HG03378 (cell line): ENCODE measurements around the gene CROCC2.

Experiments used
- ATAC-seq: cut with Tn5 transposase; IDR thresholded peaks from one replicate; pipeline ENCODE4 v1.9.1; 2021; ENCODE audit warnings: mild to moderate bottlenecking, moderate library complexity; ENCODE audit not compliant: unreplicated experiment

The CROCC2 gene

DNA sequence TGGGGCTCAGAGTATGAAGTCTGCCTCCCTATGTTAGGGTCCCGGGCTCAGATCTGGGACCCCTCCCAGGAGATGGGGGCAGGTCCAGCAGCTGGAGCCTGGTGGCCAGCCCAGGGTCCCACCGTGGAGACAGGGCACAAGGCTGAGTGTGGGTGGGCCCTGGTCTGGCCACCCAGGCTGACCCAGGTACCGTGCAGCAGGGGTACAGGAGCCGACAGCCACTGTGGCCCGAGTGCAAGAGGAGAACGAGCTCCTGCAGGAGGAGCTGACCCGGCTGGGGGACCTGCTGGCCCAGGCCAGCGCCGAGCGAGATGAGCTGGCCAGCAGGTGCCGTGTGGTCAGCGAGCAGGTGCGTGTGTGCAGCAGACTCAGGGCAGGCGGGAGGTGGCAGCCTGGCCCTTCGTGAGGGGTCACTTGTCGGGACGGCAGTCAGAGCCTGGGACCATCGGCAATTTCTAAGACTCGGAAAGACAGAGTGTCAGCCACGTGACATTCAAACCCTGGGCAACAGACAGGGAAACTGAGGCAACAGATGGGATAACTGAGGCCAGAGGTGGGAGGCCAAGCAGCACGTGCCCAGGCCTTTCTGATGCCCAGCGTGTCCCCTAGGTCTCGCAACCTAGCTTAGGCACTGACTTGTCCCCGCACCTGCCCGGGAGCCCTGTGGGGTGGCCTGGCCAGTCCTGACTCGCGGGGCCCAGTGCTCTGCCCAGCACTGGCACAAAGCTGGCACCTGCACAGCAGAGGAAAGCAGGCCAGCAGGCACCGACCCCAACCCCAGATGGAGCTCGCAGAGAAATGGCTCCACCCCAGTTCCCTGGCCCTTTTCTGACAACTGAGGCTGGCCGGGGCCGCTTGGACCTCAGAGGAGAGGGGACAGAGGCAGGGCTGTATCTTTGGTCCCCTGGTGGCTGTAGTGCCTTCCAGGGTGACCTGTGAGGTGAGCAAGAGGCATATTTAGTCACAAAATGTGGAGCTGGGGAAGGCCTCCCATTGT is 13.9 kb downstream of the CROCC2 start:
- no peak for ATAC-seq

DNA sequence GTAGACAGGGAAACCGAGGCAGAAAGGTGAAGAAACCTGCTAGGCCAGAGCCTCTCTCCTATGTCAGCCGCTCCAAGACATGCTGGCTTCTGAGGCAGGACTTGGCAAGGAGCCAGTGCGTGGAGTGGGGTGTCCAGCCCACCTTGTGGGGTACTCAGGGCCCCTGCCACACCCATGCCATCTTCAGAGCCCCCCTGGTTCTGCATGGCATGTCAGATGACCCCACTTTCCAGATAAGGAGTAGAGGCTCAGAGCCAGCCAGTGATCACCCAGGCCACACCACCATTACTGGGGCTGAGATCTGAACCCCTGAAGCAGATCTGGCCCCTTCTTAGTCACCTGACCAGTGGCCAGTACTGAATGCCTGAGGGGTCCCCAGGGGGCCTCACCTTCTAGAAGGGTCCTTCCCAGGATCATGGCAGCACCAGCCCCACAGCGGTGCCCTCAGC is 14.7 kb downstream of the CROCC2 start:
- ATAC-seq = no peak

- ATAC-seq = no peak
Observed at GRCh38 chr2:240921311-240921994, 15.3 kb downstream of the CROCC2 start.

DNA sequence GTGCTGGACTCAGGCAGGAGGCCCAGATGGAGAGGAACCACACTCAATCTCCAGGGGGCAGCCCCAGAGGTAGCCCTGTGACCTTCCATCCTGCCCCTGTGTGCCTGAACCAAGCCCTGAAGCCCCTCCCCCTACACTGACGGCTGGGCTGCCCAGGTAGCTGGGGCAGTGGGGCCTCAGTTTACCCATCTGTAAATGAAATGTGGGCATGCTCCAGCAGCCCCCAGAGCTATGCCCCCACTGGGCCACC is 15.8 kb downstream of the CROCC2 start:
- ATAC-seq = no peak

DNA sequence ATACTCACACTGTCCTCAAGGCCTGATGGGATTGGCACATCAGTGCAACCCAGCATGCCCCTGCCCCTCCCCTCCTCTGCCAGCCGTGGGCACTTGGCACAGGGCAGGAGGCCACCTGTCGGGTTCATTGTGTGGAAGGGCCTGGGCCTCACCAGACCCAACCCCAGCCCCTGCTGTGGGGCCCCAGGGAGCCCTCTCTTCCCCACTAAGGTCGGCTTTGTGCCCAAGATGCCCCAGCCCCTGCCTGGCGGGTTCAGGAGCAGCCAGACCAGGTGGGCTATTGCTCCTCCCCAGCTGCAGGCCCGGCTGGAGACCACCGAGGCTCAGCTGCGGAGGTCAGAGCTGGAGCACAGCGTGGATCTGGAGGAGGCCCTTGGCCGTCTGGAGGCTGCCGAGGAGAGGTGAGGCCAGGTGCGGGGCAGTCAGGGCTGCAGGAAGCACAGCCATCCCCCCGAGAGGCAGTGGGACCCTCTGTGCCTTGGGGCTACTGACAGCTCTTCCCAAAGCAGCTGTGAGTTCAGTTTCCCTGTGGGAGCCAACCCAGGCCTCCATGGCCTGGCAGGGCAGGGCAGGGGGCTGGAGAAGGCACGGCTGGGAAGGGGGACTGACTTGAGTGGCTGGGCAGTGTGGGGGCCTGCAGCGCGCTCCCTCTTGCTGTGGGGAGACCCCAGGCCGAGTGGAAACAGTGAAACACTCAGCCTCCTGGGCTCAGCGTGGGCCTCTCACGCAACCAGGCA is 16.3 kb downstream of the CROCC2 start:
- ATAC-seq = no peak

DNA sequence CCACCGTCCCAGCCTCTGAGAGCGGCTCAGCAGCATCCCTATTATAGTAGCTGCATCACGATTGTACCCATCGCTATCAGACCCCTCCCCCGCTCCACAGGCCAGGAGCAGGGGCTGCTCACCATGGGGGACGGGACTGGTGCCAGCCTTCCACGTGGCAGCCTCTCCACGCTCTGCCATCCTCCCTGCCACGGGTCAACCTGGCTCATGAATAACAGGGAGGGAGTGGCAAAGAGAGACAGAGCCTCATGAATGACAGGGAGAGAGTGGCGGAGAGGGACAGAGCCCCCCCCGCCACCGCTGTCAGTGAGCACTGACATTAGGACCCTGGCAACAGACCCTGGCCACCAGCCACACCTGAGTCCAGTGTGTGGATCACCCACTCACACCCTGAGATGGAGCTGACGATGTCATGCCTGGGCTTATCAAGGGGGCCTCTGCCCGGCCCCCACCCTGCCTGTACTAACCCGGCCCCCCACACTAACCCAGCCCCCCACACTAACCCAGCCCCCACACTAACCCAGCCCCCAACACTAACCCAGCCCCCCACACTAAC is 16.9 kb downstream of the CROCC2 start:
- ATAC-seq = no peak

- ATAC-seq = no peak
Observed at GRCh38 chr2:240925191-240925567, 19.0 kb downstream of the CROCC2 start.

DNA sequence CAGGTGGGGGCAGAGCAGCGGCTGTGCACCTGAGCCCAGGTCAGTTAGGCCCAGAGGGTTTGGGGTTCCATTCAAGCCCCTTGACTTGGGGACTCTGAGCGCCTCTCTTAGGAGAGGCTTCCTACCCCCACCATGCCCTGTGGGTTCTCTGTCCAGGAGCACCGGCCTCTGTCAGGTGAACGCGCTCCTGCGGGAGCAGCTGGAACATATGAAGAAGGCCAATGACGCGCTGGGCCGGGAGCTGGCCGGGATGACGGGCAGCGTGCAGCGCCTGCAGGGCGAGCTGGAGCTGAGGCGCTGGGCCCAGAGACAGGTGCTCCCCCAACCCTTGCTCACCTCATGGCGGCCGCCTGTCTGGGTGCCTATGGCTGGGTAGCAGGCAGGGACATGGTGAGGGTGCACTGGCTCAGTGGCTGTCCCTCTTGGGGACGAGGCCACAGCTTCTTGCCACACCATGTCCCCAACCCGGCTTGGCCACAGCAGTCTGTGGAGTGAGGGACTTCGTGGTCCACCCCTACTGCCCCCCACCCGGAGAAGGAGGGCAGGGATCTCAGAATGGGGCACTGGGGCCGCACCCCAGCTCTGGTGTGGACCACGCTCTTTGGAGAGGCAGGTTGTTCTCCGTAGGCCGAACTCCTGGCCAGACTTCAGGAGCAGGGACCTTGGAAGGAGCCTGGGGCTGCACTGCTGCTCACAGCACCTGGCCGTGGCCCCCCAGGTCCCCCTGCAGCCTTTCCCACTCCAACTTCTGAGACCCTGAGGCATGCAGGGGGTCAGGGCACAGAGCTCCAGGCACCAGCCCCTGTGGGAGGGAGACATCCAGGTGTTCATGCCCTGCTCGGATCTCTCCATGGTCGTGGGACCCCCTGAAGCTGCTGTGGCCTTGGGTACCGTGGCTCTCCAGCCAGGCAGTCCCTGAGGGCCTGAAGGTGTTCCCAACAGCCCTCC is 19.7 kb downstream of the CROCC2 start:
- ATAC-seq = no peak

DNA sequence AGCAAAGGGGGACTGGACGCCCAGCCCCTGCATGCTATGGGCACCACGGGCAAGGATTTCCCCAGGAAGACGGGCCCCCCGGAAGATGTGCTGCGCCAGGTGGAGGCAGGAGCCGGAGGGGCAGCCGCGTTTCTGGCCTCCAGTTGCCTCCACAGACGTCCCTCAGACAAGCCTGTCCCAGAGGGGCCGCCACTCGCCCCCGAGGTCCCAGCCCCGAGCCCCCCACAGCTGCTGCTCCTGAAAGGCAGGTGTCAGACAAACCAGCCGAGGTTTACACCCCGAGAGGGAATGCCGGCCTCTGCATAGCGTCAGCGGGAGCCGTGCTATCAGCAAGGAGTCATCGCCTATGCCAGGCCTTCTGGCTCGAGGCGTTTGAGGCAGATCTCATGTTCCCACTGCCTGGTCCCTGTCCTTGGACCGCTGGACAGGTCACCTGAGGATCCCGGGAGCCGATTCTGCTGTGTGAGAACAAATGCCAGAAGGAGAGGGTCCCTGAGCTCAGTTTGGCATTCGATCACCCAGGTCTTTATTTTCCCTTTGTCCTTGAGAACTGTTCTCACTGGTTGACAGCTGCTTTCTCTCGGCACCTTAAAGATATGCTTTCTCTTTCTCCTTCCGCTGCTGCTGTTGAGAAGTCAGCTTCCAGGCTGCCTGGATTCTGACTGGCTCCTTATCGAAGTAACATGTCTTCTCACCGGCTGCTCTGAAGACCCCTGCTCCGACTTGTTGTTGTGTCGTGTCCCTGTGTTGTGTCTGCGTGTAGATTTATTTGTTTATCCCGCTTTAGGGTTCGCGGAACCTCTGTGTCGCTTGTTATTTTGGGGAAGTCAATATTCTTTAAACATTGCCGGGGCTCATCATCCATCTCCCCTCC is 20.6 kb downstream of the CROCC2 start:
- no peak for ATAC-seq

DNA sequence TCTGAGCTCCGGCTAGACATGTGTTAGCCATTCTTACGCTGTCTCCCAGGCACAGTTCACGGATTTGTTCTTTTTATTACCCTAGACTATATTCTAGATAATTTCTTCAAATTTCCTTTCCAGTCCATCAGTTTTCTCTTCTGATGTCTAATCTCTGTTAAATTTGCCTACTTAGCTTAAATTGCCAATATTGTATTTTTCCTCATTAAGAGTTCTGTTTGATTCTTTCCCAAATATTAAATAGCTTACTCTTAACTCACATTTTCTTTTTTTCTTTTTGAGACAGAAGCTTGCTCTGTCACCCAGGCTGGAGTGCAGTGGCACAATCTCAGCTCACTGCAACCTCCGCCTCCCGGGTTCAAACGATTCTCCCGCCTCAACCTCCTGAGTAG is 21.2 kb downstream of the CROCC2 start:
- no peak for ATAC-seq

DNA sequence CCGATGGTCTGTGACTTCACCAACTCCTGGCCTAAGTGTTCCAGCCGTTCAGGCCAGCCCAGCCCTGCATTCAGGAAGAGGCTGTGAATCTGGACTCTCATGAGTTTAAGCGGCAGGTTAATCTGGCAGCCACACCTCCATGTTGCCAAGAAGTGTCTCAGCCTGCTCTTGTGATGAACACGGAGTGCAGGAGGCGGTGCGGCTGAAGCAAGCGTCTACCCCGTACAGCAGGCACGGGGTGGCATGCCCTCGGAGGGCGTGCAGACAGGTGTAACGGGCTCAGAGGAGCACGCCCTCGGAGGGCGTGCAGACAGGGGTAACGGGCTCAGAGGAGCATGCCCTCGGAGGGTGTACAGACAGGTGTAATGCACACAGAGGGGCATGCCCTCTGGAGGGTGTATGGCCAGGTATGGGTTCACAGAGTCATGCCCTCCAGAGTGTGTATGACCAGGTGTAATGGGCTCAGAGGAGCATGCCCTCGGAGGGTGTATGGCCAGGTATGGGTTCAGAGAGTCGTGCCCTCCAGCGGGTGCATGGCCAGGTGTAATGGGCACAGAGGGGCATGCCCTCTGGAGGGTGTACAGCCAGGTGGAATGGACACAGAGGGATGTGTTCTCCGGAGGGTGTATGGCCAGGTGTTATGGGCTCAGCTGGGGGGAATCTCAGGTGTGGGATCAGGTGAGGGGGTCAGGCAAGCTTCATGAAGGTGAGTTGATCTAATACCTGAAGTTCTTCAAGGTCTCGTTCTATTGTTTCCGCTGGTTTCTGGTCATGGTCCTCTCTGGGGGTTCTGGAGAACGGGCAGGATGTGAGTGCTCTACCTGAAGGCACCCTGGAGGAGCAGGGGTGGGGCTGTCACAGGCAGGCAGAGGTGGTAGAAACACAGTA is 22.6 kb downstream of the CROCC2 start:
- no peak for ATAC-seq

- ATAC-seq = no peak
Observed at GRCh38 chr2:240929364-240930095, 23.4 kb downstream of the CROCC2 start.

DNA sequence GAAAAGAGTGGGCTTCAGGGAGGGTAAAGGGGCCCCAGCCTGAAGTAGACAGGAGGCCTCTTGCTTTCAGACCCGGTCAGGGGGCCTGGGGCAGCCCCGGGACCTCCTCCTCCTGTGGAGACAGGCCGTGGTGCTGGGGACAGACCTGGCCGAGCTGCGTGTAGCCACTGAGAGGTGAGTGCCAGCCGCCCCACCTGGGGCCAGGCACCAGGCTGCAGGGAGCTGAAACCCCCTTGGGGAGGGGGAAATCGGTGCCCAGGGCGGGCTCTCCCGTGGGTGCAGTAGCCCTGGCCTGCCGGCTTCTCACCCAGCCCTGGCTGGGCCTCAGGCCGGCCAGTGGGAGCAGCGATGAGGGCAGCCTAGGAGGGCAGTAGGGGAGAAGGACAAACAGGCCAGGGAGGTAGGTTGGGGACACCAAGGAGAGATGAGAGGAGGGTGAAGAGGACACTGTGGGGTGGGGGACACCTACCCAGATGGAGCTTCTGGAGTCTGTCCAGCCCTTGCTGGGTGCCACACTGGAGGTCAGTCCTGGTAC is 24.0 kb downstream of the CROCC2 start:
- no peak for ATAC-seq

DNA sequence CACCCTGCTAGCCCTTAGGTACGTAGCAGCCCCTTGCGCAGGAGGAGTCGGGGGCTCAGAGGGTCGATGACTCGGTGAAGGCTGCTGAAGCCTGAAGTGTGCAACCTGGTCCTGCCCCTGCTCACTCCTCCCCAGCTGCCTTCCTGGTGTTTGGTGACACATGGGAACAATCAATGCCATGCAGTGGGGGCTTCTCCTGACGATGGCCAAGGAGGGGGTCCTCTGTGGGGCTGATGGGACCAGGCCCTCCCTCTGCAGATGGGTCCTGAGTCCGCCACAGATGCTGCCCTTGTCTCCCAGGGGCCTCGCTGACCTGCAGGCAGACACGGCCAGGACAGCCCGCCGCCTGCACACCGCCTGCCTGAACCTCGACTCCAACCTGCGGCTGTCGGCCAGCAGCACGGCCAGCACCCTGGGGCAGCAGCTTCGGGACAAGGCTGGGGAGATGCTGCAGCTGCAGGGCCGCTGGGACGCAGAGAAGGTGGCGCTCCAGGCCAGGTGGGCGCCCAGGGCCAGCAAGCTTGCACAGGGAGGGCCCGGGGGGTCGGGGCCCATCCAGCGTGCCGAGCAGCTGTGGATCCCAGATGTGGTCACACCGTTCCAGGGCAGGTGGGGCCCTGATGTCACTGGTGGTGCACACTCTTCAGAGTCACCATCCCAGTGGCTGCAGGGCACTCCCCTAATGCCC is 24.6 kb downstream of the CROCC2 start:
- no peak for ATAC-seq

- no peak for ATAC-seq
Observed at GRCh38 chr2:240931319-240931949, 25.3 kb downstream of the CROCC2 start.

DNA sequence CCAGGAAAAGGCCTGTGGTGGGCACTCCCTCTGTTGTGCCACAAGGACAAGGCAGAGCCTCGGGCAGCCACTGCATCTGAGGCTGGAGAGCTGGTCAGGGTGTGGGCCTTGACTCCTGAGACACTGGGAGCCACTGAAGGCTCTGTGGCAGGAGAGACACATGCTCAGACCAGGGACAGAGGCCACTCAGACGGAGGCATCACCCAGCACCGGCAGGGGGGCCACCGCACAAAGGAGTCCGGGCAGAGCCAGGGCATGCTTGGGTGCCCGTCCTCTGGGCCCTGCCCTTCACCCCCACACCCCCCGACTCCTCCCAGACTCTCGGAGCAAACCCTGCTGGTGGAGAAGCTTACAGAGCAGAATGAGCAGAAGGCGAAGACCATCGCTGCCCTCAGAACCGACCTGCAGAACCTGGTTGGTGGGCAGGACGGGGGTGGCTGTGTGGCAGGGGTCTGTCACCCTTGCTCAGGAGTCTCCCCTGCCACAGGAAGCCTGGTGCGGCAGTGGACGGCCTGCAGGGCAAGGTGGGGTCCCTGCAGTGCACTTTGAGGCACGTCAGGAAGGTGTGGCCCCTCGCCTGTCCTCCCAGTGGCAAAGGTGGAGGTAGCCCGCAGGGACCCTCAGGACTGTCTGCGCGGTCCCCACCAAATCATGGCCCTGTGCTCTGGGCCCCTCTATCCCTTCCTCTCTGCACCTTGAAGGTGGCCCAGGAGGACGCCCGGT is 26.0 kb downstream of the CROCC2 start:
- ATAC-seq = no peak
